GM23338 (cell line): ENCODE measurements around the gene VWA7. TPM values are rescaled to one million over a fixed set of nuclear protein-coding genes. Genes with fewer than 3 reads are reported as not detected.

Experiments used
- ATAC-seq: fragments of 200-7000 bp; cut with Tn5 transposase; 3 replicates; pipeline ENCODE4 v1.9.1; 2020
- DNase-seq: peaks from one replicate; pipeline ENCODE4 v3.0.0-alpha.2; 2015; ENCODE audit warnings: low spot score
- H2AFZ ChIP-seq: fragments of 200-600 bp; sonication (generic); 2 replicates; pipeline ENCODE4 v1.8.0; 2016; ENCODE audit warnings: antibody characterized with exemption, mild to moderate bottlenecking, moderate library complexity
- H3F3A ChIP-seq: fragments of 200-600 bp; sonication (generic); replicated peaks from 2 replicates; pipeline ENCODE4 v1.8.0; 2017; ENCODE audit warnings: antibody characterized with exemption, mixed run types, low read depth
- H3K27ac ChIP-seq: fragments of 200-600 bp; sonication (generic); 2 replicates; pipeline ENCODE4 v1.6.1; 2016; ENCODE audit warnings: low read depth
- H3K27me3 ChIP-seq: fragments of 200-600 bp; sonication (generic); 2 replicates; pipeline ENCODE4 v1.8.0; 2016; ENCODE audit warnings: mild to moderate bottlenecking, mixed run types, moderate library complexity; ENCODE audit not compliant: insufficient read depth
- H3K36me3 ChIP-seq: fragments of 200-600 bp; sonication (generic); 2 replicates; pipeline ENCODE4 v1.8.0; 2016; ENCODE audit warnings: mild to moderate bottlenecking; ENCODE audit not compliant: insufficient read depth
- H3K4me1 ChIP-seq: fragments of 200-600 bp; sonication (generic); 2 replicates; pipeline ENCODE4 v1.8.0; 2016; ENCODE audit warnings: mild to moderate bottlenecking, moderate library complexity; ENCODE audit not compliant: insufficient read depth
- H3K4me2 ChIP-seq: fragments of 200-600 bp; sonication (generic); 2 replicates; pipeline ENCODE4 v1.7.1; 2017; ENCODE audit warnings: mixed run types
- H3K4me3 ChIP-seq: fragments of 200-600 bp; sonication (generic); 2 replicates; pipeline ENCODE4 v1.6.1; 2016; ENCODE audit warnings: mixed run types
- H3K79me2 ChIP-seq: fragments of 200-600 bp; sonication (generic); replicated peaks from 2 replicates; pipeline ENCODE4 v1.8.0; 2017; ENCODE audit warnings: mild to moderate bottlenecking; ENCODE audit not compliant: insufficient read depth
- H3K9me2 ChIP-seq: fragments of 200-600 bp; sonication (generic); 2 replicates; pipeline ENCODE4 v1.8.0; 2017; ENCODE audit not compliant: insufficient read depth
- H4K20me1 ChIP-seq: fragments of 200-600 bp; sonication (generic); replicated peaks from 2 replicates; pipeline ENCODE4 v1.8.0; 2017; ENCODE audit warnings: mild to moderate bottlenecking; ENCODE audit not compliant: insufficient read depth
- H3K27ac Mint-ChIP-seq: 2 replicates; pipeline ENCODE4 v1.8.0; 2020; ENCODE audit warnings: inconsistent platforms, mild to moderate bottlenecking, moderate library complexity, mixed read lengths
- H3K27me3 Mint-ChIP-seq: 3 replicates; pipeline ENCODE4 v1.8.0; 2022; ENCODE audit warnings: low read depth, mild to moderate bottlenecking, moderate library complexity, mixed read lengths, inconsistent platforms; ENCODE audit not compliant: insufficient read depth, poor library complexity
- H3K36me3 Mint-ChIP-seq: 3 replicates; pipeline ENCODE4 v1.8.0; 2021; ENCODE audit warnings: low read depth, mild to moderate bottlenecking, inconsistent platforms, moderate library complexity, mixed read lengths
- H3K4me1 Mint-ChIP-seq: 3 replicates; pipeline ENCODE4 v1.8.0; 2020; ENCODE audit warnings: mild to moderate bottlenecking, inconsistent platforms, mixed read lengths
- H3K4me3 Mint-ChIP-seq: 3 replicates; pipeline ENCODE4 v1.8.0; 2021; ENCODE audit warnings: moderate library complexity, mild to moderate bottlenecking, inconsistent platforms, mixed read lengths
- H3K9me3 Mint-ChIP-seq: 3 replicates; pipeline ENCODE4 v1.8.0; 2020; ENCODE audit warnings: moderate library complexity, mild to moderate bottlenecking, inconsistent platforms, mixed read lengths
- NANOG ChIP-seq: IDR thresholded peaks from 2 replicates; pipeline ENCODE4 v1.6.1; 2016; ENCODE audit warnings: antibody characterized with exemption, borderline replicate concordance
- POLR2AphosphoS5 ChIP-seq: IDR thresholded peaks from 2 replicates; pipeline ENCODE4 v1.6.1; 2016; ENCODE audit warnings: antibody characterized with exemption, low read depth
- polyA plus RNA-seq: library from polyadenylated mRNA; unstranded; fragments of >200 nt; fragmentation: Nextera tagmentation; extraction: Ambion mirVana; gene quantifications from 2 replicates; pipeline ENCODE4 v1.2.1, GENCODE V29; 2016
- total RNA-seq: library from RNA; depleted of rRNA; stranded (reverse); fragments of >200 nt; shearing (Covaris generic); gene quantifications from 2 replicates; pipeline ENCODE4 v1.2.3, GENCODE V29; 2014
- TF ChIP-seq, protein P1 (sequence below): fragments of 250-450 bp; sonication (Bioruptor Pico); IDR thresholded peaks from 2 replicates; pipeline ENCODE4 v1.5.0; 2020; ENCODE audit warnings: mild to moderate bottlenecking, moderate library complexity

The VWA7 gene
- total and polyA plus RNA-seq, 2 experiments from 2014 or later: 0.07 to 0.36 TPM

DNA sequence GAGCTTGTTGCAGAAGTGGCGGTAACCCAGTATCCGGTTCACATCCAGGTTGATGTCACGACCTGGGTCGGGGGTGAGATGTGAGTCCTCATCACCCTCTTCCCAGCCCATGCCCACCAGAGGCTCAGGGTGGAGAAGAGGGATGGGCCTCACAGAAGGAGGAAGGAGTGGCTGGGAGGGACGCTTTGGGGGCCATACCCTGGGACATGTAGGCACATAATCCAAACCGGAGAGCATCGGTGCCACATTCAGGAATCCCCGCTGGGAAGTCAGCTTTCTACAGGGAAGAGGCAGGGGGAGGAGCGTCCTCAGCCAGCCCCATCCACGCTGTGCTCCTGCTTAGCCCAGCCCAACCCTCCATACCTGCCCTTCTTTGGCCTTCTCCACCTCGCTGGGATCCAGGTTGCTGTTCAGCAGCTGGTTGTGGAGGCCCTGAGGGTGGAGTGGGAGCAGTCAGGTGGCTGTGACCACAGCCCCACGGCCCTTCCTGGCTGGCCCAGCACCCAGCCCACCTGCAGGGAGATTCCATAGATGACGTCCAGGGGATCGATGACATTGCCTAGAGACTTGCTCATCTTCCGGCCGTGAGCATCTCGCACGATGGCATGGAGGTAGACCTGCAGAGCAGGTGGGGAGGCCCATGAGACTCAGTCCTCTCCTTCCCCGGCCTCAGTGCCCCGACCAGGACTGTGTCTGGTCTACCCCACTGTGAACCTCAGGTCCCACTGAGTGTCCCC lies 3.5 kb upstream of the VWA7 start:
- Histone ChIP-seq H3K27me3 (no peaks in the 10 kb centered on the region), H3K4me2 (no peak overlapping the region), H3F3A (peaks cover 4% of the 10 kb centered on the region; the same call in 1 of the 2 replicates), H3K79me2 (no peaks in the 10 kb centered on the region), H3K9me2 (no peaks in the 10 kb centered on the region), H3K36me3 (no peaks in the 10 kb centered on the region; the same call in 1 of the 2 replicates), H3K4me3 (no peak overlapping the region), H4K20me1 (no peaks in the 10 kb centered on the region; the same call in 1 of the 2 replicates), H3K4me1 (no peaks in the 10 kb centered on the region), H2AFZ (no peak overlapping the region), H3K27ac (no peak overlapping the region)
- no peak overlapping the region for H3K27ac Mint-ChIP-seq
- no peaks in the 10 kb centered on the region for H3K9me3 Mint-ChIP-seq
- H3K4me3 Mint-ChIP-seq: no peak overlapping the region
- peaks cover 49% of the 10 kb centered on the region for H3K36me3 Mint-ChIP-seq
- DNase-seq (no peak), ATAC-seq (no peak)
- H3K4me1 Mint-ChIP-seq: no peaks in the 10 kb centered on the region
- peaks cover 18% of the 10 kb centered on the region for H3K27me3 Mint-ChIP-seq
- no peak for TF ChIP-seq NANOG
- no peak for TF ChIP-seq POLR2AphosphoS5

DNA sequence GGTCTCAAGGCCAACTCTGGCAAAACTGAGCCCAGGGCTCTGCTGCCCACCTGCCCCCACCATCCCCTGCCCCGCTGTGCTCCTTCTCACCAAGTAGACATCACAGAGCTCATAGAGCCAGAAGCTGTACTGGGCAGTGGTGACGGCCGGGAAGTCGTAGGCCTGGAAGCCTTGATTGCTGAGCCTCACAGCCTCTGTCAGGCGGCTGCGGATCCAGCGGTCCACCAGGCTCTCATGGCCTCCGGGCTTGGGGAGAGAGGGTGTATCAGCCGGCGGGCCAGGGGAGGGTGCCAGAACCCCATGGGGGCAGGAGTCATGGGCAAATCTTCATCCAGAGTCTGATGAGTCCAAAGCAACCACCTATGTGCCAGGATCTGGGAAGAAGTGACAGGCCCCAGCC lies 2.8 kb upstream of the VWA7 start:
- ATAC-seq: no peak
- no peak overlapping the region for H3K4me3 ChIP-seq
- H4K20me1 ChIP-seq: no peaks in the 10 kb centered on the region; the same call in 1 of the 2 replicates
- no peaks in the 10 kb centered on the region; the same call in 1 of the 2 replicates for H3K36me3 ChIP-seq
- H3K27me3 Mint-ChIP-seq: peaks cover 20% of the 10 kb centered on the region
- no peak overlapping the region for H3K27ac ChIP-seq
- TF ChIP-seq, protein P1, sequence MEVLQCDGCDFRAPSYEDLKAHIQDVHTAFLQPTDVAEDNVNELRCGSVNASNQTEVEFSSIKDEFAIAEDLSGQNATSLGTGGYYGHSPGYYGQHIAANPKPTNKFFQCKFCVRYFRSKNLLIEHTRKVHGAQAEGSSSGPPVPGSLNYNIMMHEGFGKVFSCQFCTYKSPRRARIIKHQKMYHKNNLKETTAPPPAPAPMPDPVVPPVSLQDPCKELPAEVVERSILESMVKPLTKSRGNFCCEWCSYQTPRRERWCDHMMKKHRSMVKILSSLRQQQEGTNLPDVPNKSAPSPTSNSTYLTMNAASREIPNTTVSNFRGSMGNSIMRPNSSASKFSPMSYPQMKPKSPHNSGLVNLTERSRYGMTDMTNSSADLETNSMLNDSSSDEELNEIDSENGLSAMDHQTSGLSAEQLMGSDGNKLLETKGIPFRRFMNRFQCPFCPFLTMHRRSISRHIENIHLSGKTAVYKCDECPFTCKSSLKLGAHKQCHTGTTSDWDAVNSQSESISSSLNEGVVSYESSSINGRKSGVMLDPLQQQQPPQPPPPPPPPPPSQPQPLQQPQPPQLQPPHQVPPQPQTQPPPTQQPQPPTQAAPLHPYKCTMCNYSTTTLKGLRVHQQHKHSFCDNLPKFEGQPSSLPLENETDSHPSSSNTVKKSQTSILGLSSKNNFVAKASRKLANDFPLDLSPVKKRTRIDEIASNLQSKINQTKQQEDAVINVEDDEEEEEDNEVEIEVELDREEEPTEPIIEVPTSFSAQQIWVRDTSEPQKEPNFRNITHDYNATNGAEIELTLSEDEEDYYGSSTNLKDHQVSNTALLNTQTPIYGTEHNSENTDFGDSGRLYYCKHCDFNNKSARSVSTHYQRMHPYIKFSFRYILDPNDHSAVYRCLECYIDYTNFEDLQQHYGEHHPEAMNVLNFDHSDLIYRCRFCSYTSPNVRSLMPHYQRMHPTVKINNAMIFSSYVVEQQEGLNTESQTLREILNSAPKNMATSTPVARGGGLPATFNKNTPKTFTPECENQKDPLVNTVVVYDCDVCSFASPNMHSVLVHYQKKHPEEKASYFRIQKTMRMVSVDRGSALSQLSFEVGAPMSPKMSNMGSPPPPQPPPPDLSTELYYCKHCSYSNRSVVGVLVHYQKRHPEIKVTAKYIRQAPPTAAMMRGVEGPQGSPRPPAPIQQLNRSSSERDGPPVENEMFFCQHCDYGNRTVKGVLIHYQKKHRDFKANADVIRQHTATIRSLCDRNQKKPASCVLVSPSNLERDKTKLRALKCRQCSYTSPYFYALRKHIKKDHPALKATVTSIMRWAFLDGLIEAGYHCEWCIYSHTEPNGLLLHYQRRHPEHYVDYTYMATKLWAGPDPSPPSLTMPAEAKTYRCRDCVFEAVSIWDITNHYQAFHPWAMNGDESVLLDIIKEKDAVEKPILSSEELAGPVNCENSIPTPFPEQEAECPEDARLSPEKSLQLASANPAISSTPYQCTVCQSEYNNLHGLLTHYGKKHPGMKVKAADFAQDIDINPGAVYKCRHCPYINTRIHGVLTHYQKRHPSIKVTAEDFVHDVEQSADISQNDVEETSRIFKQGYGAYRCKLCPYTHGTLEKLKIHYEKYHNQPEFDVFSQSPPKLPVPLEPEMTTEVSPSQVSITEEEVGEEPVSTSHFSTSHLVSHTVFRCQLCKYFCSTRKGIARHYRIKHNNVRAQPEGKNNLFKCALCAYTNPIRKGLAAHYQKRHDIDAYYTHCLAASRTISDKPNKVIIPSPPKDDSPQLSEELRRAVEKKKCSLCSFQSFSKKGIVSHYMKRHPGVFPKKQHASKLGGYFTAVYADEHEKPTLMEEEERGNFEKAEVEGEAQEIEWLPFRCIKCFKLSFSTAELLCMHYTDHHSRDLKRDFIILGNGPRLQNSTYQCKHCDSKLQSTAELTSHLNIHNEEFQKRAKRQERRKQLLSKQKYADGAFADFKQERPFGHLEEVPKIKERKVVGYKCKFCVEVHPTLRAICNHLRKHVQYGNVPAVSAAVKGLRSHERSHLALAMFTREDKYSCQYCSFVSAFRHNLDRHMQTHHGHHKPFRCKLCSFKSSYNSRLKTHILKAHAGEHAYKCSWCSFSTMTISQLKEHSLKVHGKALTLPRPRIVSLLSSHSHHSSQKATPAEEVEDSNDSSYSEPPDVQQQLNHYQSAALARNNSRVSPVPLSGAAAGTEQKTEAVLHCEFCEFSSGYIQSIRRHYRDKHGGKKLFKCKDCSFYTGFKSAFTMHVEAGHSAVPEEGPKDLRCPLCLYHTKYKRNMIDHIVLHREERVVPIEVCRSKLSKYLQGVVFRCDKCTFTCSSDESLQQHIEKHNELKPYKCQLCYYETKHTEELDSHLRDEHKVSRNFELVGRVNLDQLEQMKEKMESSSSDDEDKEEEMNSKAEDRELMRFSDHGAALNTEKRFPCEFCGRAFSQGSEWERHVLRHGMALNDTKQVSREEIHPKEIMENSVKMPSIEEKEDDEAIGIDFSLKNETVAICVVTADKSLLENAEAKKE (CRISPR knock-in tag): no peak
- H3K79me2 ChIP-seq: no peaks in the 10 kb centered on the region
- H3K9me2 ChIP-seq: no peaks in the 10 kb centered on the region
- H3K4me2 ChIP-seq: no peak overlapping the region
- H3K27ac Mint-ChIP-seq: no peak overlapping the region
- no peaks in the 10 kb centered on the region for H3K4me1 Mint-ChIP-seq
- no peak for DNase-seq
- H3F3A ChIP-seq: peaks cover 4% of the 10 kb centered on the region; the same call in 1 of the 2 replicates
- no peaks in the 10 kb centered on the region for H3K4me1 ChIP-seq
- no peak overlapping the region for H2AFZ ChIP-seq
- H3K9me3 Mint-ChIP-seq: no peaks in the 10 kb centered on the region
- no peaks in the 10 kb centered on the region for H3K27me3 ChIP-seq
- H3K36me3 Mint-ChIP-seq: peaks cover 43% of the 10 kb centered on the region
- H3K4me3 Mint-ChIP-seq: no peak overlapping the region
